ENCODE results near the gene CACNB2.

GRCh38 chr10:18229826-18230225, 89.6 kb downstream of the CACNB2 start:
- TF ChIP-seq CTCF (IDR thresholded peaks at IDR 0.05 in 4 of 5, conservative IDR thresholded peaks at IDR 0.05 in 1 of 5) (no peak), POLR2A (IDR thresholded peaks at IDR 0.05) (no peak)

Data from gastrocnemius medialis (tissue), 4 donors.